Endothelial cell of umbilical vein (primary cell): ENCODE measurements around the gene CDCA5.

Experiments used
- CTCF ChIP-seq, 2 donors: IDR thresholded peaks; 1 replicate in 1 of 2; 2 replicates in 1 of 2; pipeline ENCODE4 v1.5.1; 2011; ENCODE audit warnings: low read length in 2 of 2, mild to moderate bottlenecking in 2 of 2, moderate library complexity in 2 of 2, control low read depth in 1 of 2, inconsistent platforms in 1 of 2, low read depth in 1 of 2; ENCODE audit not compliant: insufficient read depth in 1 of 2; ENCODE audit errors: extremely low read depth in 1 of 2
- EZH2 ChIP-seq: IDR thresholded peaks from 2 replicates; pipeline ENCODE4 v1.6.1; 2012; ENCODE audit warnings: borderline replicate concordance, low read depth, mild to moderate bottlenecking, moderate library complexity, low read length, inconsistent platforms; ENCODE audit not compliant: severe bottlenecking
- FOS ChIP-seq: IDR thresholded peaks from 2 replicates; pipeline ENCODE4 v1.6.1; 2011; ENCODE audit warnings: mild to moderate bottlenecking, low read length, moderate library complexity, borderline replicate concordance; ENCODE audit not compliant: insufficient read depth
- POLR2A ChIP-seq: IDR thresholded peaks from 2 replicates; pipeline ENCODE4 v1.6.1; 2012; ENCODE audit warnings: low read depth, mild to moderate bottlenecking, control low read depth, low read length
- POLR2AphosphoS5 ChIP-seq: IDR thresholded peaks from 2 replicates; pipeline ENCODE4 v1.6.1; 2012; ENCODE audit warnings: low read depth, mild to moderate bottlenecking, control low read depth, low read length, moderate library complexity; ENCODE audit not compliant: insufficient read depth
- TF ChIP-seq, protein P1 (sequence below): IDR thresholded peaks from 2 replicates; pipeline ENCODE4 v1.6.1; 2011; ENCODE audit not compliant: insufficient read depth, insufficient read length

GRCh38 chr11:65064847-65065240 lies 19.0 kb downstream of the CDCA5 start:
- no peak for TF ChIP-seq EZH2
- no peak for TF ChIP-seq CTCF (IDR thresholded peaks at IDR 0.05; ENCODE audit: extremely low read depth in 1 of 2, insufficient read depth in 1 of 2, low read depth in 1 of 2, low read length in 2 of 2)
- TF ChIP-seq FOS, result no peak
- TF ChIP-seq, protein P1, sequence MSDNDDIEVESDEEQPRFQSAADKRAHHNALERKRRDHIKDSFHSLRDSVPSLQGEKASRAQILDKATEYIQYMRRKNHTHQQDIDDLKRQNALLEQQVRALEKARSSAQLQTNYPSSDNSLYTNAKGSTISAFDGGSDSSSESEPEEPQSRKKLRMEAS, result no peak
- no peak for TF ChIP-seq POLR2AphosphoS5
- TF ChIP-seq POLR2A, result no peak
